Measurements from ENCODE around the gene PPP1R3E.

GRCh38 chr14:23351681-23352505, 49.2 kb upstream of the PPP1R3E start:
- TF ChIP-seq EZH2phosphoT487 (IDR thresholded peaks at IDR 0.05; ENCODE audit: borderline replicate concordance) (no peak), CTCF (conservative IDR thresholded peaks at IDR 0.05; ENCODE audit: low read length) (no peak)

Data from Loucy (cell line).